HepG2 (cell line): ENCODE data around the gene C22orf39. TPM values are rescaled to one million over a fixed set of nuclear protein-coding genes. Genes with fewer than 3 reads are reported as not detected.

ENCODE experiments used
- ATAC-seq: fragments of 200-7000 bp; cut with Tn5 transposase; 3 replicates; pipeline ENCODE4 v1.9.1; 2020; ENCODE audit warnings: mild to moderate bottlenecking, moderate library complexity
- BruUV-seq: library from RNA; stranded (reverse); fragments of 400-500 nt; replicated peaks from 2 replicates; lab custom pipeline; 2021; lab: Mats Ljungman, UMichigan
- CTCF ChIA-PET: fragments of 300-600 bp; formaldehyde crosslinking; extraction: SDS; loops from one replicate; lab custom pipeline; 2021; ENCODE audit warnings: low total read pairs, inconsistent platforms, low intra/inter-chr PET ratio; lab: Yijun Ruan, JAX
- POLR2A ChIA-PET: fragments of 350-600 bp; sonication (Branson Sonifier 250); formaldehyde crosslinking; loops from one replicate; lab custom pipeline; 2020; ENCODE audit warnings: antibody characterized with exemption, inconsistent platforms; lab: Yijun Ruan, JAX
- DNase-seq: peaks from one replicate; pipeline ENCODE4 v3.0.0-alpha.2; 2015; ENCODE audit warnings: low spot score
- FAIRE-seq: peaks from 3 replicates; lab custom pipeline; 2011; peaks lifted over from hg19 to GRCh38; lab: Jason Lieb, UNC
- H2AFZ ChIP-seq: one replicate; pipeline ENCODE4 v1.6.1; 2011; ENCODE audit warnings: low read length, inconsistent platforms
- H3K27ac ChIP-seq: fragments of 300-600 bp; 3 replicates; pipeline ENCODE4 v1.8.0; 2011; ENCODE audit warnings: mixed run types, mild to moderate bottlenecking, mixed read lengths, low read length, inconsistent platforms; ENCODE audit not compliant: insufficient read depth; ENCODE audit errors: extremely low read length
- H3K27me3 ChIP-seq, 2 experiments: fragments of 200-600 bp in 1 of 2; 2 replicates in 1 of 2; 3 replicates in 1 of 2; pipeline versions ENCODE4 v1.6.0 to v1.8.0; 2011; ENCODE audit warnings: low read length in 2 of 2, mild to moderate bottlenecking in 2 of 2, moderate library complexity in 2 of 2, inconsistent platforms in 1 of 2; ENCODE audit not compliant: insufficient read depth in 2 of 2, control insufficient read depth in 1 of 2
- H3K36me3 ChIP-seq, 2 experiments: fragments of 200-600 bp in 1 of 2; replicated peaks in 1 of 2; 2 replicates in 1 of 2; 3 replicates in 1 of 2; pipeline versions ENCODE4 v1.5.1 to v1.8.0; 2011; ENCODE audit warnings: low read length in 2 of 2, inconsistent platforms in 1 of 2; ENCODE audit not compliant: insufficient read depth in 2 of 2, control insufficient read depth in 1 of 2
- H3K4me1 ChIP-seq: 2 replicates; pipeline ENCODE4 v1.5.1; 2012; ENCODE audit warnings: low read length, inconsistent platforms; ENCODE audit not compliant: insufficient read depth
- H3K4me2 ChIP-seq: 2 replicates; pipeline ENCODE4 v1.6.0; 2011; ENCODE audit warnings: low read depth, low read length, inconsistent platforms
- H3K4me3 ChIP-seq, 3 experiments: fragments of 200-600 bp in 1 of 3; sonication (generic), shearing (Covaris generic) in 1 of 3; replicated peaks in 1 of 3; 2 replicates each; pipeline ENCODE4 v1.5.1; 2011 to 2016; ENCODE audit warnings: low read length in 3 of 3, inconsistent platforms in 2 of 3, low read depth in 2 of 3, mild to moderate bottlenecking in 2 of 3, control low read depth in 1 of 3, mixed read lengths in 1 of 3; ENCODE audit not compliant: insufficient read depth in 1 of 3
- H3K79me2 ChIP-seq: one replicate; pipeline ENCODE4 v1.6.1; 2011; ENCODE audit warnings: low read length, inconsistent platforms; ENCODE audit not compliant: insufficient read depth
- H3K9ac ChIP-seq: 2 replicates; pipeline ENCODE4 v1.6.0; 2011; ENCODE audit warnings: mild to moderate bottlenecking, low read depth, low read length, inconsistent platforms; ENCODE audit not compliant: insufficient read depth
- H3K9me3 ChIP-seq: 2 replicates; pipeline ENCODE4 v1.5.1; 2012; ENCODE audit warnings: mild to moderate bottlenecking, low read length
- H4K20me1 ChIP-seq: 2 replicates; pipeline ENCODE4 v1.6.0; 2011; ENCODE audit warnings: inconsistent platforms, mild to moderate bottlenecking, low read length, moderate library complexity; ENCODE audit not compliant: insufficient read depth
- ARID2 ChIP-seq: sonication (generic); formaldehyde crosslinking; IDR thresholded peaks from 2 replicates; pipeline ENCODE4 v1.8.1; 2022; ENCODE audit warnings: mild to moderate bottlenecking, missing genetic modification reagents, borderline replicate concordance
- ATF1 ChIP-seq: IDR thresholded peaks from 2 replicates; pipeline ENCODE4 v1.6.1; 2016; ENCODE audit warnings: mild to moderate bottlenecking, control low read depth
- IRX3 ChIP-seq: sonication (generic); formaldehyde crosslinking; IDR thresholded peaks from 2 replicates; pipeline ENCODE4 v1.8.1; 2023; ENCODE audit warnings: mild to moderate bottlenecking, low read depth, missing genetic modification reagents, borderline replicate concordance
- KLF13 ChIP-seq: sonication (generic); formaldehyde crosslinking; IDR thresholded peaks from 2 replicates; pipeline ENCODE4 v1.4.0; 2020; ENCODE audit warnings: mild to moderate bottlenecking, missing genetic modification reagents
- KLF9 ChIP-seq: IDR thresholded peaks from 2 replicates; pipeline ENCODE4 v1.6.1; 2016; ENCODE audit warnings: low read depth
- TGIF2 ChIP-seq: IDR thresholded peaks from 2 replicates; pipeline ENCODE4 v1.6.1; 2016; ENCODE audit warnings: control low read depth, missing compliant biosample characterization
- ZNF296 ChIP-seq: sonication (generic); formaldehyde crosslinking; conservative IDR thresholded peaks from 2 replicates; pipeline ENCODE4 v1.5.0; 2020; ENCODE audit warnings: mild to moderate bottlenecking, missing genetic modification reagents
- ZNF678 ChIP-seq: sonication (generic); formaldehyde crosslinking; IDR thresholded peaks from 2 replicates; pipeline ENCODE4 v1.4.0; 2020; ENCODE audit warnings: mild to moderate bottlenecking, missing genetic modification reagents
- ZNF768 ChIP-seq: sonication (generic); formaldehyde crosslinking; IDR thresholded peaks from 2 replicates; pipeline ENCODE4 v1.4.0; 2020; ENCODE audit warnings: missing genetic modification reagents
- WGBS: methylation state at CpG from one replicate; pipeline ENCODE4 v1.1.6; 2017; ENCODE audit warnings: low lambda C conversion rate; 5-methylcytosine and 5-hydroxymethylcytosine counted together
- in situ Hi-C: cut with HindIII; loops from 2 replicates; pipeline ENCODE4 v1.10.0; 2017; ENCODE audit warnings: low pct_unique_long_range_greater_than_20kb; ENCODE audit not compliant: extremely low pct_ligation_motif_present
- intact Hi-C: fragments of 100-400 bp; cut with micrococcal nuclease; formaldehyde crosslinking; loops from one replicate; pipeline ENCODE4 v1.10.0; 2022; ENCODE audit not compliant: unreplicated experiment
- polyA plus RNA-seq, 8 experiments: library from polyadenylated mRNA; depleted of rRNA in 3 of 8; stranded (reverse) in 7 of 8; unstranded in 1 of 8; fragments of >200 nt; fragmentation: Illumina TruSeq in 4 of 8; extraction: Trizol in 4 of 8; gene quantifications; 2 replicates each; pipeline versions ENCODE4 v1.2.1 to v1.2.3, GENCODE V29; 2011 to 2016; ENCODE audit warnings: low read depth in 4 of 8, missing spikeins in 1 of 8, mixed read lengths in 1 of 8; ENCODE audit not compliant: insufficient read depth in 1 of 8
- total RNA-seq, 5 experiments: library from RNA; depleted of rRNA; stranded (reverse); fragments of >200 nt; fragmentation: Illumina TruSeq; extraction: Trizol; gene quantifications; 2 replicates each; pipeline ENCODE4 v1.2.3, GENCODE V29; 2016; ENCODE audit warnings: low read depth in 1 of 5
- TF ChIP-seq, protein P1 (sequence below): sonication (generic); formaldehyde crosslinking; IDR thresholded peaks from 2 replicates; pipeline ENCODE4 v1.4.0; 2020; ENCODE audit warnings: mild to moderate bottlenecking, missing genetic modification reagents, borderline replicate concordance
- TF ChIP-seq, protein P2 (sequence below): sonication (generic); formaldehyde crosslinking; IDR thresholded peaks from 2 replicates; pipeline ENCODE4 v1.4.0; 2020; ENCODE audit warnings: missing genetic modification reagents, borderline replicate concordance

The C22orf39 gene
- total and polyA plus RNA-seq, 2 of the 13 experiments (the other 11 are each of a cell fraction or from before 2014, with no cell fraction given): 23.4 to 26.4 TPM

DNA sequence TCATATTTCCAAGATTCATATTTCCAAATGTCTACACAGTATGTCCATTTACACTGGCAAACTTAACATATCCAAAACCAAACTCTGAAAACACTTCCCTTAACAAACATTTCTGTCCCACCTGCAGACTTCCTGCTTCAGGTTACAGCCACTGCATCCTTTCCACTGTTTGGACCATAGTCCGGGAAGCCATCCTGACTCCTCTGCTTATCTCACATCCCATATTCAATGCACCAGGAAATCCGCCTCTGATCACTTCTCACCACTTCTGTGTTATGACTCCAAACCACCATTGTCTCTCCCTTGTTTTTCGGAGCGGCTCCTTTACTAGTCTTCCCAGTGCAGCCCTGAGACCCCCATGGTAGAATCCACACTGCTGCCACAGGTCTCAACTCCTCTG, 46.0 kb downstream of the C22orf39 start:
- Histone ChIP-seq H4K20me1 (no peaks in the 10 kb centered on the region), H3K9me3 (no peaks in the 10 kb centered on the region), H3K4me2 (no peak overlapping the region), H3K4me3 (no peak overlapping the region), H3K36me3 (peaks cover 27 to 67% of the 10 kb centered on the region in 2 experiments; a peak in 4 of 5 replicates), H3K4me1 (peaks cover 11% of the 10 kb centered on the region), H3K9ac (no peak overlapping the region), H3K79me2 (no peaks in the 10 kb centered on the region), H2AFZ (no peak overlapping the region), H3K27me3 (no peaks in the 10 kb centered on the region), H3K27ac (no peak overlapping the region)
- ChIA-PET CTCF (no interaction called here), POLR2A (no interaction called here)
- in situ Hi-C loops (no loop called here), intact Hi-C loops (no loop called here)
- ATAC-seq (no peak), FAIRE-seq (no peak), DNase-seq (no peak)
- no TSS peak for BruUV-seq
- WGBS: 99% methylated on average over 4 of the region's 4 CpGs
- no peak for TF ChIP-seq ARID2 (CRISPR knock-in tag)
- no peak for TF ChIP-seq TGIF2 (CRISPR knock-in tag)
- no peak for TF ChIP-seq ZNF678
- TF ChIP-seq KLF9 (CRISPR knock-in tag): no peak
- no peak for TF ChIP-seq ZNF296 (CRISPR knock-in tag)

DNA sequence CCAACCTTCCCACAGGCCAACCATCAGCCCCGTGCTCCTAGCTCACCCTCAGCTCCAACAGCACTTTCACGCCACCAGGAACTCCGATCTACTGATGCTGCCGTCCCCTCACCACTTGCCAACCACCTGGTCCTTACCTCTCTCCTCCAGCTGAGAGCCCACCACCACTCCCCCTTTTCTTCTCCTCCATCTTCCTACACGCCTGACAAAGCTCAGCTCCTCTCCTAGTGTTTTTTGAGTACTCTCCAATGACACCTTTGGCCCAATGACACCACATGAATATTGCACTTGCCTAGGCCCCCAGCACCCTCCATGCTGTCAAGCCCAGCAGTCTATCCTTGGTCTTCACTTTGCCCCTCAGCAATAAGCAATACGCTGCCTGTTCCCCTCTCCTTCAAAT, 46.6 kb downstream of the C22orf39 start:
- BruUV-seq: no TSS peak
- 95% methylated on average over 6 of the region's 6 CpGs for WGBS
- CTCF ChIA-PET: no interaction called here
- POLR2A ChIA-PET: no interaction called here
- H3K9me3 ChIP-seq: no peaks in the 10 kb centered on the region
- H3K79me2 ChIP-seq: no peaks in the 10 kb centered on the region
- H3K36me3 ChIP-seq: peaks cover 25 to 67% of the 10 kb centered on the region in 2 experiments; a peak in 4 of 5 replicates
- no peak overlapping the region for H3K4me3 ChIP-seq
- peaks cover 11% of the 10 kb centered on the region for H3K4me1 ChIP-seq
- no peak overlapping the region for H3K9ac ChIP-seq
- no peaks in the 10 kb centered on the region for H3K27me3 ChIP-seq
- no peak for FAIRE-seq
- H4K20me1 ChIP-seq: no peaks in the 10 kb centered on the region
- no peak overlapping the region for H3K27ac ChIP-seq
- H3K4me2 ChIP-seq: no peak overlapping the region
- TF ChIP-seq ZNF768 (CRISPR knock-in tag) (no peak), ATF1 (CRISPR knock-in tag) (no peak), KLF13 (no peak), IRX3 (no peak)
- TF ChIP-seq, protein P1, sequence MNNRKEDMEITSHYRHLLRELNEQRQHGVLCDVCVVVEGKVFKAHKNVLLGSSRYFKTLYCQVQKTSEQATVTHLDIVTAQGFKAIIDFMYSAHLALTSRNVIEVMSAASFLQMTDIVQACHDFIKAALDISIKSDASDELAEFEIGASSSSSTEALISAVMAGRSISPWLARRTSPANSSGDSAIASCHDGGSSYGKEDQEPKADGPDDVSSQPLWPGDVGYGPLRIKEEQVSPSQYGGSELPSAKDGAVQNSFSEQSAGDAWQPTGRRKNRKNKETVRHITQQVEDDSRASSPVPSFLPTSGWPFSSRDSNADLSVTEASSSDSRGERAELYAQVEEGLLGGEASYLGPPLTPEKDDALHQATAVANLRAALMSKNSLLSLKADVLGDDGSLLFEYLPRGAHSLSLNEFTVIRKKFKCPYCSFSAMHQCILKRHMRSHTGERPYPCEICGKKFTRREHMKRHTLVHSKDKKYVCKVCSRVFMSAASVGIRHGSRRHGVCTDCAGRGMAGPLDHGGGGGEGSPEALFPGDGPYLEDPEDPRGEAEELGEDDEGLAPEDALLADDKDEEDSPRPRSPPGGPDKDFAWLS: no peak
- TF ChIP-seq, protein P2, sequence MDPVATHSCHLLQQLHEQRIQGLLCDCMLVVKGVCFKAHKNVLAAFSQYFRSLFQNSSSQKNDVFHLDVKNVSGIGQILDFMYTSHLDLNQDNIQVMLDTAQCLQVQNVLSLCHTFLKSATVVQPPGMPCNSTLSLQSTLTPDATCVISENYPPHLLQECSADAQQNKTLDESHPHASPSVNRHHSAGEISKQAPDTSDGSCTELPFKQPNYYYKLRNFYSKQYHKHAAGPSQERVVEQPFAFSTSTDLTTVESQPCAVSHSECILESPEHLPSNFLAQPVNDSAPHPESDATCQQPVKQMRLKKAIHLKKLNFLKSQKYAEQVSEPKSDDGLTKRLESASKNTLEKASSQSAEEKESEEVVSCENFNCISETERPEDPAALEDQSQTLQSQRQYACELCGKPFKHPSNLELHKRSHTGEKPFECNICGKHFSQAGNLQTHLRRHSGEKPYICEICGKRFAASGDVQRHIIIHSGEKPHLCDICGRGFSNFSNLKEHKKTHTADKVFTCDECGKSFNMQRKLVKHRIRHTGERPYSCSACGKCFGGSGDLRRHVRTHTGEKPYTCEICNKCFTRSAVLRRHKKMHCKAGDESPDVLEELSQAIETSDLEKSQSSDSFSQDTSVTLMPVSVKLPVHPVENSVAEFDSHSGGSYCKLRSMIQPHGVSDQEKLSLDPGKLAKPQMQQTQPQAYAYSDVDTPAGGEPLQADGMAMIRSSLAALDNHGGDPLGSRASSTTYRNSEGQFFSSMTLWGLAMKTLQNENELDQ: no peak
- TF ChIP-seq, all 625 proteins: peak for 0
- in situ Hi-C loops: no loop called here
- H2AFZ ChIP-seq: no peak overlapping the region
- DNase-seq (no peak), ATAC-seq (no peak)
- intact Hi-C loops: no loop called here
